Activated CD4-positive, alpha-beta T cell treated with anti-CD3 and anti-CD28 coated beads, Interleukin-2, Interleukin-4, amounts not matched to agents 100 ng/mL and 50 ng/mL, durations not matched to agents 16 hours and 8 hours (primary cell): ENCODE data around the gene PUSL1.

Experiments used
- DNase-seq: peaks from one replicate; pipeline ENCODE4 v3.0.0-alpha.2; 2020; ENCODE audit warnings: low spot score

PUSL1 gene

GRCh38 chr1:1354271-1355247 is 46.2 kb downstream of the PUSL1 start:
- DNase-seq = no peak

DNA sequence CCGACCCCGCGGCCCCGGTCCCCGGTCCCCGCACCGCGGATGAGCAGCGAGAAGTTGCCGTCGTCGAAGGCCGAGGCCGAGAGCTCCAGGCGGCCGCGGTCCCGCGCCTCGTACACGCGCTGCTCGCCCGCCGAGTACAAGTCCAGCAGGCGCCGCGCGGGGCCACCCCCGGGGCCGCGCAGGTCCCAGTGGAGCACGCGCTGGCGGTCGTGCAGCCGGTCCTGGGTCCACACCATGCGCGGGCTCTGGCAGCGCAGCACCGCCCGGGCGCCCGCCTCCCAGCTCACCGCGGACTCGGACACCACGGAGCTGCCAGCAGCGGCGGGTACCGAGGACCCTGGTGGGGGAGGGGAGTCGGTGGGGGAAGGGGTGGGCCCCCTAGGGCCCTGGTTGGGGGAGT is 47.0 kb downstream of the PUSL1 start:
- DNase-seq = no peak

- no peak for DNase-seq
Observed at GRCh38 chr1:1356166-1356795, 47.9 kb downstream of the PUSL1 start.

GRCh38 chr1:1356796-1357401 is 48.5 kb downstream of the PUSL1 start:
- no peak for DNase-seq

DNA sequence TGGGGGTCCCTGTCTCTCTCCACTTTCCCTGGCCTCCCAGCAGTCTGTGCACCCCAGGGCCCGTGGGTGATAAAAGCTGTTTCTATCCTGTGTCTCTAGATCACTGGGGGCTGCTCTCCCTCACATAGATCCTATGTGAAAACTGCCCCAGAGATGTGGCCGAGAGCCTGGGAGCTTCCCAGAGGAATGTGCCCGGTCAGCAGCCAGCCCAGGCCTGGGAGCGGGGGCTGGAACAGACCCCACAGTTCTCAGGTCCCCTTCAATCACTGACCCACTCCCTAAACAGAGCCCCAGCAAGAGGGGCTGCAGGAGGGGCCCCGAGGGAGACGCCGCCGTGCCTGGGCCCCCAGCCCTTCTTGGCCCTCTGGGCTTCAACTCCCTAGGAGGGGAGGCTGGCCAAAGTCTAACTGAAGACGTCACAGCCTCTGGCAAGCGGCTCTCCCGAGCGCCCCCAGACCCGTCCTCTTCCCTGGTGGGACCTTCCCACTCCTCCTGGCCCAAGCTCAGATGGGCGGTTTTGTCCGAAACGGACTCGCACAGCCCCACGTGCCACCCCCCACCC is 49.6 kb downstream of the PUSL1 start:
- DNase-seq = no peak

- no peak for DNase-seq
Observed at GRCh38 chr1:1358433-1359271, 50.3 kb downstream of the PUSL1 start, which contains the start of gene MXRA8. Gene MXRA8, minus strand, starts transcription at chr1:1358555. Its CDS starts 51 bp downstream, at chr1:1358504.

DNA sequence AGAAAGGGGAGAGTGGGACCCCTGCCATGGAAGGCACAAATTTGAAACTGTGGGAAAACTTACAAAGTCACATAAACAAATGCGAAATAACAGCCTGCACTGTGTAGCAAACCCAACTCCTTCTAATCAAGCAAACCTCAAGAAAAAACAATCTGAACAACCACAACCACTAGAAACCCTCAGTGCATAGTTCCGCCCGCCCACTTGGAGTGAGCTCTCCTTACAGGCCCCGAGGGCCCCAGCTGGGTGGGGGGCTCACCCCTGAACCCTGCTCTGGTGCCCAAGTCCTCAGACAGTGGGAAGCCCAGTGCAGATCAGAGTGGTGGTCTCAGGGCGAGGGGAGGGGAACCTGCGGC is 50.9 kb downstream of the PUSL1 start:
- DNase-seq = no peak

- DNase-seq = no peak
Observed at GRCh38 chr1:1359664-1360468, 51.5 kb downstream of the PUSL1 start.

- no peak for DNase-seq
Observed at GRCh38 chr1:1360506-1361169, 52.2 kb downstream of the PUSL1 start.
